GM18951 (cell line): ENCODE results near the gene CHST11.

Source experiments
- POLR2A ChIP-seq: IDR thresholded peaks from 4 replicates; pipeline ENCODE4 v1.6.1; 2011; ENCODE audit warnings: mild to moderate bottlenecking; ENCODE audit not compliant: insufficient read length, insufficient read depth; ENCODE audit errors: extremely low read depth
- in situ Hi-C: fragments of 300-500 bp; cut with MboI; formaldehyde crosslinking; loops from one replicate; pipeline ENCODE4 v1.12.0; 2022; ENCODE audit warnings: low sequenced_read_pairs, mixed read lengths, inconsistent platforms; ENCODE audit not compliant: unreplicated experiment

Gene CHST11

DNA sequence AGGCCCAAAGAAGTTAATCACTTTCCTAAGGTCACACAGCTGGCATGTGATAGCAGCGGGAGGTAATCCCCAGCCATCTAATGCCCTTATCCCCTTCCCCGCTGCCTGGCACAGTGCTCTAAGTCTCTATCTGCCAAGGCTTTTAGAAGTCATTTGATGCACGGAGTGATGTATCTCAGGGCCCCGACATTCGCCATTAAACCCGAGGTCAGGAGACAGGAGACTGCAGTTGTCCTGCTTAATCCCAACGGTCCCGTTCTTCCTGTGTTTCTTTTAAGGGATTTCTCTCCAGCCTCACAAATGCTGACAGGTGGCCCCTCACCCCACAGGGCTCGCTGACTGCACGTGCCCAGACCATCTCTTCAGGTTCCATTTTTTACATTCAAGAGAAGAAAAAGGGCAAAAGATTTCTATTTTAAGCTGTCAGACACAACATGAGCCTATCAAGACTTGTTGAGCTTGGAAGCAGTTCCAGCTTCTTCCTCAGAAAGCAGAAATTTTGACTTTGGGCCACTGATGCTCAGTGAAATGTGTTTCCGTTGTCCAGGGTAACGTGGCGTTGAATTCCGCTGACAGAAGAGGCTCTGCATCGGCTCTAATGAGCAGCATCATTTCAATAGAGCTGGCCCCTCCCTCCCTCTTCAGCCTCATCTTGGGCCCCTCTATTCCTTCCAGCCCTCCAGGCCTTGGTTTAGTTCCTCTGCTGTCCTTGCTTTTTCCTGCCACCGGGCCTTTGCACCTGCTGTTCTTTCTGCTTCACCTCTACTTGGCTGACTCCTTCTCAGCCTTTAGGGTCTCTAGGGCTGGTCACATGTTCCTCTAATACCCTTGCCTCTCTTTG lies 171.5 kb downstream of the CHST11 start:
- TF ChIP-seq POLR2A, result no peak
- in situ Hi-C loops, result no loop called here

DNA sequence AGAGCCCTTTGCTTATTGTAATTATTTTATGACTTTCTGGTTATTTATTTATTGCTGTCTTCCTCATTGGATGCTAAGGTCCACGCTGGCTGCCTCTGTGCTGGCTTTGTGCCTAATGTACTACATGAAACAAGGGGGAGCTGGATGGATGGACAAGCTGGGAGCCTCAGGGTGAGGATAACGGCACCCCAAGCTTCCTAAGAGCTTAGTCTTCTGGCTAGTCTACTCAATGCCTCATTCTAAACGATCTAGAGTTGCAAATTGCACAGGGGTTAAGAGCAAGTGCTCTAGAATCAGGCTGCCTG lies 172.0 kb downstream of the CHST11 start:
- in situ Hi-C loops, result no loop called here
- no peak for TF ChIP-seq POLR2A

GRCh38 chr12:104630230-104630670 lies 173.5 kb downstream of the CHST11 start:
- no peak for TF ChIP-seq POLR2A
- in situ Hi-C loops, result no loop called here

DNA sequence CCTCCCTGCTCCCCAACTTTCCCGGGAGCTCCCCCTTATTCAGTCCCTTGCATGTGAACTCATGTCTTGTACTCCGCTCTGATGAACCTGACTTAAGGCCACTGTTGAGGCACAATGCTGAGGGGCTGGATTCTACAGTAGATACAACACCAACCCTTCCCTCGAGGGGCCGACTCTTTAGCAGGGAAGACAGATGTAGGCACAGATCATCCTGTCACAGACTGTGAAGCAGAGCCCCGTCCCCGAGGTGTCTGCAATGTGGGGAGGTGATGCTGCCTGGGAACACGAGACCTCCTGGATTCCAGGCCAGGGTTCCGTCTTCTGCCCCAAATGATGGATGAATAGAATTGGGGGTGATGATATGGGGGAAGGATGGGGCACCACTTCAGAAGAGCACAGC lies 175.1 kb downstream of the CHST11 start:
- in situ Hi-C loops, result no loop called here
- no peak for TF ChIP-seq POLR2A

GRCh38 chr12:104632724-104633201 lies 176.0 kb downstream of the CHST11 start:
- TF ChIP-seq POLR2A, result no peak
- in situ Hi-C loops, result no loop called here

DNA sequence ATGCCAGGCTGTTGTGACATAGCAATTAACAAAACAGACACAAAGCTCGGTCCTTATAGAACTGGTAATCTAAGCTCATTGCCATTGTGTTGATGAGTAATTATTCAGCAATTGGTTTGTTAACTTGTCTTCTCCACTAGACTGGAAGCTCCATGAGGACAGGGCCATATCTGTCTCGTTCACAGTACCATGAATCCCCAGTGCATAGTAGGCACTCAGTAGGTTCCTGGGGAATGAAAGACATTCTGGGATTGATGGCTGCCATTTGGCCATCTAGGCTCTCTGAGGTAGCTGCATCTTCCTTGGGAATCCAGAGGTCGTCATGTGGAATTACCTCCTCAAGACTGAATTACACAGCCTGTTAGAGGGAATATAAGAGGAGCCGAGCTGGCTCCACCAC lies 177.3 kb downstream of the CHST11 start:
- in situ Hi-C loops, result no loop called here
- no peak for TF ChIP-seq POLR2A

DNA sequence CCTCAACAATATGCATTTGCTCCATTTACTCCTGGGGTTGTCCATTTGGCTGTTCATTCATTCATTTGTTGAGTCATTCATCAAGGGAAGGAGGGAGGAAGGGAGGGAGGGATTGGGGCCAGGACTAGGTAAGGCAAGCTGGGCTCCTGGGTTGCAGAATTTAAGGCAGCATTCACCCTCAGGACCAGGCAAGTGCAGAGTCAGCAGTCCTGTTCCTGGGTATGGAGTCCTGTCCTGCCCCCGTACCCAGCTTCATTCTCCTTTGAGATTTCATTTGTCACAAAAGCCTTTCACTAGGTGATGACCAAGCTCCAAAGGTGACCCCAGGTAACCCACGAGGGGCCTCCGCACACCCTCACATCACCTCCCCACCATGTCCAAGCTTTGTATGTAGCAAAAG lies 178.1 kb downstream of the CHST11 start:
- in situ Hi-C loops, result no loop called here

GRCh38 chr12:104635607-104636343 lies 179.0 kb downstream of the CHST11 start:
- no peak for TF ChIP-seq POLR2A
- in situ Hi-C loops, result no loop called here

More for the DNA sequence above, 178.1 kb downstream of the CHST11 start:
- no peak for TF ChIP-seq POLR2A

DNA sequence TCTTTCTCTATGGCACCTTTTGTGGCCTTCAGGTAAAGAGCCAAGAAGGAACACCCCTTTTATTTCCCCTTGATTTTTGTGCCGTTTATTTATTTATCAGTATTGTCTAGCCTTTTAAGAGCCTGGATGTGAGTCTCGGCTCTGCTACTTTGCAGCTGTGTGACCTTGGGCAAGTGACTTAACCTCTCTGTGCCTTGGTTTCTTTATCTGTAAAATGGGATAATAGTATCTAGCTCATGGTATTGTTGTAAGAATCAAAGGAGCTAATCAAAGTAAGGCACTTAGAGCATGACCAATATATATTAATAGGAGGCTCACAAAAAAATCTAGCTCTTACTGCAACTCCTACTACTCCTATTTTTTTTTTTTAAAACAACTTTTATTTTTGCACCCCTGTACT lies 179.7 kb downstream of the CHST11 start:
- no peak for TF ChIP-seq POLR2A
- in situ Hi-C loops, result no loop called here

GRCh38 chr12:104637604-104638003 lies 180.9 kb downstream of the CHST11 start:
- in situ Hi-C loops, result no loop called here
- TF ChIP-seq POLR2A, result no peak

DNA sequence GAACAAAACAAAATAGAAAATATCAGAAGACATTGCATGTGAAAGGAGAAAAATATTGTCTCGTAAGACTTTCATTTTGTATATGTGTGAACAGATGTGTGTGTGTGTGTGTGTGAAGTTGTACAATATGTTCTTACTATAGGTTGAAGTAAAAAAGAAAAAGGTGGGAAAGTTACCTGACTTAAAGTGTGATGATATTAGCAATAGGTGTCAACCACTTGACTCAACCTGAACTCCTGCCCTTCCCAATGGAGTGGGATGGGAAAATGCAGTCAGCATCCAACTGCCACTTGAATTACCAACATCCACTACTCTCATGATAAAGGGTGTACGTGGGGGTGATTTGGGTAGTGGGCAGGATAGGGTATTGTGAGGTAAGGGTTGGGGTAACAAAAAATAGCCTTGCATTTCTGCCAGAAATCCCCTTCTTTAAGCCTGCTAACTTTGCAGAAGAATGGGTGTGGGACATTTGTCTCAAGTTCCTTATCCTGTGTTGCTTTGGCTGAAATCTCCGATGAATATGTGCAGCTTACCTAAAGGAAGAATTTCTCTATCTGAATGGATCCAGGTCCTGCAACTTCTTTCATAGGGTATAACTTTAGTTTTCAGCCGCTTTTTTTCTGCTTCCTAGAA lies 181.6 kb downstream of the CHST11 start:
- no peak for TF ChIP-seq POLR2A
- in situ Hi-C loops, result no loop called here

- in situ Hi-C loops, result no loop called here
Observed at GRCh38 chr12:104638851-104639240, 182.1 kb downstream of the CHST11 start.

DNA sequence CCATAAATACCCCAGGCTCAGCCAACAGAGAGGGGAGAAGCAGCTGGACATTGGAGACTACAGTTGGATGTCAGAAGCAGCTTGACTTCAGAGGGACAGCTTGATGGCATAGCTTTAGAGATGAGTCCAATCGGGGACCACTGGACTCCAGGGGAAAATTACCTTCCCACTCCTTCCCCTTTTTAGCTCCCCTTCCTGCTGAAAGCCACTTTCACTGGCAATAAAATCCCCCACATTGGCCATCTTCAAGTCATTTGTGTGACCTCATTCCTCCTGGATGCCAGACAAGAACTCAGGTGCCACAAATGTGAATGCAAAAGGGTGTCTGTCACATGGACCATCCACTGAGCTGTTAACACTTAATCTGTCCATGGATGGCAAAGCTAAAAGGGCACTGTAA lies 184.2 kb downstream of the CHST11 start:
- in situ Hi-C loops, result no loop called here
- TF ChIP-seq POLR2A, result no peak

More at GRCh38 chr12:104638851-104639240, 182.1 kb downstream of the CHST11 start:
- TF ChIP-seq POLR2A, result no peak
